ENCODE measurements around the gene NRIP1.

GRCh38 chr21:14998784-14999183 lies 66.0 kb downstream of the NRIP1 start:
- TF ChIP-seq POLR2A (IDR thresholded peaks at IDR 0.05) (no peak), CTCF (IDR thresholded peaks at IDR 0.05) (no peak)

All from uterus (tissue), 2 donors.